BLaER1 treated with 17β-estradiol and CSF1 and Interleukin-3, amounts not matched to agents 10 nM and 100 nM (cell line): ENCODE data around the gene IFT81.

Experiments
- H3K27ac ChIP-seq, 11 experiments: shearing (Covaris generic); formaldehyde crosslinking; 2 replicates each; pipeline ENCODE4 v1.8.1; 2022
- H3K27me3 ChIP-seq, 11 experiments: shearing (Covaris generic); formaldehyde crosslinking; 2 replicates each; pipeline ENCODE4 v1.8.1; 2022
- H3K36me3 ChIP-seq, 11 experiments: shearing (Covaris generic); formaldehyde crosslinking; 2 replicates each; pipeline ENCODE4 v1.8.1; 2022
- H3K4me1 ChIP-seq, 10 experiments: shearing (Covaris generic); formaldehyde crosslinking; 2 replicates each; pipeline ENCODE4 v1.8.1; 2022
- H3K4me2 ChIP-seq, 11 experiments: shearing (Covaris generic); formaldehyde crosslinking; 2 replicates each; pipeline ENCODE4 v1.8.1; 2022
- H3K4me3 ChIP-seq, 10 experiments: shearing (Covaris generic); formaldehyde crosslinking; 2 replicates each; pipeline ENCODE4 v1.8.1; 2022
- H3K9ac ChIP-seq, 11 experiments: shearing (Covaris generic); formaldehyde crosslinking; 2 replicates each; pipeline ENCODE4 v1.8.1; 2022
- H3K9me3 ChIP-seq, 11 experiments: shearing (Covaris generic); formaldehyde crosslinking; replicated peaks in 1 of 11; 2 replicates each; pipeline ENCODE4 v1.8.1; 2022
- H4K20me1 ChIP-seq, 11 experiments: shearing (Covaris generic); formaldehyde crosslinking; 2 replicates each; pipeline ENCODE4 v1.8.1; 2022
- Cebpa-rat ChIP-seq, 11 experiments: shearing (Covaris generic); IDR thresholded peaks; 2 replicates each; pipeline ENCODE4 v1.8.1; 2022

Gene IFT81

GRCh38 chr12:110137786-110138185 lies 13.6 kb downstream of the IFT81 start:
- H3K27me3 ChIP-seq = no peaks in the 10 kb centered on the region
- H3K4me2 ChIP-seq = no peak overlapping the region
- no peak overlapping the region for H3K4me3 ChIP-seq
- H4K20me1 ChIP-seq = no peaks in the 10 kb centered on the region
- no peak for TF ChIP-seq Cebpa-rat (IDR thresholded peaks at IDR 0.05)
- H3K27ac ChIP-seq = no peak overlapping the region
- H3K4me1 ChIP-seq = peaks cover 18 to 23% (median 20%) of the 10 kb centered on the region in 10 experiments
- H3K9me3 ChIP-seq = no peaks in the 10 kb centered on the region
- no peak overlapping the region for H3K9ac ChIP-seq
- peaks cover 4 to 57% (median 35%) of the 10 kb centered on the region in 11 experiments; a peak in 21 of 22 replicates for H3K36me3 ChIP-seq

- H3K9me3 ChIP-seq = no peaks in the 10 kb centered on the region
- no peak overlapping the region for H3K9ac ChIP-seq
- no peaks in the 10 kb centered on the region for H4K20me1 ChIP-seq
- H3K27ac ChIP-seq = no peak overlapping the region
- H3K4me2 ChIP-seq = no peak overlapping the region
- TF ChIP-seq Cebpa-rat (IDR thresholded peaks at IDR 0.05) = no peak; a peak in 1 of 22 replicates
- H3K4me1 ChIP-seq = no peaks in the 10 kb centered on the region
- H3K27me3 ChIP-seq = no peaks in the 10 kb centered on the region
- H3K36me3 ChIP-seq = peaks cover 0 to 67% (median 29%) of the 10 kb centered on the region in 11 experiments; a peak in 19 of 22 replicates
- no peak overlapping the region for H3K4me3 ChIP-seq
These were observed 17.2 kb downstream of the IFT81 start for GRCh38 chr12:110141389-110141788.

- H4K20me1 ChIP-seq = no peaks in the 10 kb centered on the region
- TF ChIP-seq Cebpa-rat (IDR thresholded peaks at IDR 0.05) = no peak
- H3K4me3 ChIP-seq = no peak overlapping the region
- peaks cover 0 to 5% (median 0%) of the 10 kb centered on the region in 11 experiments; a peak in 1 of 22 replicates for H3K9me3 ChIP-seq
- H3K9ac ChIP-seq = no peak overlapping the region
- no peaks in the 10 kb centered on the region for H3K27me3 ChIP-seq
- H3K4me2 ChIP-seq = no peak overlapping the region
- peaks cover 5 to 73% (median 32%) of the 10 kb centered on the region in 11 experiments; a peak in 17 of 22 replicates for H3K36me3 ChIP-seq
- H3K27ac ChIP-seq = no peak overlapping the region
- H3K4me1 ChIP-seq = peaks cover 0 to 9% (median 0%) of the 10 kb centered on the region in 10 experiments; a peak in 7 of 20 replicates
These were observed 22.8 kb downstream of the IFT81 start for GRCh38 chr12:110146986-110147385.

DNA sequence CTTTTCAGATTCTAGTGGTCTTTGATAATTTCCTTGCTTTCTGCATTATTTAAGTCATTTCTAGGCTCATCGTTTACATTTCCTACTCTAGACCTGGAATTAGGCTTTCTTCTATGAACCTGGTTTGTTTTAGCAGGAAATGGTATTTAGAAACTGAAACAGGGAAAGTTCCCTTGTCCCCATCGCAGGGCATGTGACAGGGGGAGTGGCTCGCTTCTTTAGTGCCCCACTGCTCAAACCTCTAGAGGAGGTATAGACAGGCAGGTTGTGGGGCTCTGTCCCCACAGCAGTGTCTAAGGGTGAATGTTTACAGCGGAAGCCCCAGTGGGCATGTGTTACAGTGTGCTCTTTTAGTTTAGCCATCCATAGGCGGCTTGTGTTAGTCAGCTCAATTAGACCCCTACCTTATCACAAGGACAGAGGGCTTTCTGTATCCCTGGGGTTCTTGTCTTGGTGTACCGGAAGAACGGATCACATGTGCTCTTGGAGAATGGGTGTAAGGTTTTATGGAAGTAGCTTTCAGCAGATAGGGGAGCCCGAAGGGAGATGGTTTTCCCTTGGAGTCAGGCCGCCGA lies 25.0 kb downstream of the IFT81 start:
- peak overlapping the region in 3 of 11 experiments; percentile 7 to 51 (median 7); a peak in 4 of 22 replicates for H3K4me2 ChIP-seq
- H3K27me3 ChIP-seq = no peaks in the 10 kb centered on the region
- no peaks in the 10 kb centered on the region for H4K20me1 ChIP-seq
- peaks cover 0 to 9% (median 0%) of the 10 kb centered on the region in 10 experiments; a peak in 7 of 20 replicates for H3K4me1 ChIP-seq
- H3K9ac ChIP-seq = no peak overlapping the region
- H3K9me3 ChIP-seq = peaks cover 0 to 5% (median 0%) of the 10 kb centered on the region in 11 experiments; a peak in 1 of 22 replicates
- no peak for TF ChIP-seq Cebpa-rat (IDR thresholded peaks at IDR 0.05)
- H3K36me3 ChIP-seq = peaks cover 5 to 89% (median 45%) of the 10 kb centered on the region in 11 experiments; a peak in 19 of 22 replicates
- no peak overlapping the region for H3K4me3 ChIP-seq
- H3K27ac ChIP-seq = 0 out of 22 replicates have a peak overlapping the region, but pooled peaks of 1 of the 11 experiments have one; percentile 11

DNA sequence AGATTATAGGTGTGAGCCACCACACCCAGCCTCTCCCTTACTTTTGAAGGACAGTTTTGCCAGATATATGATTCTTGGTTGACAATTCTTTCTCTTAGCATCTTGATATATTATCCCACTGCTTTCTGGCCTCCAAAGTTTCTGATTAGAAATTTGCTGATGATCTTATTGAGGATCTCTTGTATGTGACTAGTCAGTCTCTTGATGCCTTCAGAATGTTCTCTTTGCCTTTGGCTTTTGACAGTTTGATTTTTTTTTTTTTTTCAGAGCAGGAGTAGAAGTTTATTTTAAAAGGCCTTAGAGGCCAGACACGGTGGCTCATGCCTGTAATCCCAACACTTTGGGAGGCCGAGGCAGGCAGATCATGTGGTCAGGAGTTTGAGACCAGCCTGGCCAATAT lies 32.6 kb downstream of the IFT81 start:
- no peaks in the 10 kb centered on the region for H3K27me3 ChIP-seq
- TF ChIP-seq Cebpa-rat (IDR thresholded peaks at IDR 0.05) = no peak
- H3K36me3 ChIP-seq = peaks cover 30 to 87% (median 71%) of the 10 kb centered on the region in 11 experiments
- H3K4me1 ChIP-seq = no peaks in the 10 kb centered on the region
- H3K9ac ChIP-seq = no peak overlapping the region
- H3K4me2 ChIP-seq = no peak overlapping the region
- no peak overlapping the region; a peak in 1 of 20 replicates for H3K4me3 ChIP-seq
- peaks cover 30 to 45% (median 36%) of the 10 kb centered on the region in 11 experiments for H3K9me3 ChIP-seq
- H4K20me1 ChIP-seq = no peaks in the 10 kb centered on the region
- no peak overlapping the region for H3K27ac ChIP-seq

- H3K4me2 ChIP-seq = no peak overlapping the region
- no peaks in the 10 kb centered on the region for H3K27me3 ChIP-seq
- H3K4me3 ChIP-seq = no peak overlapping the region; a peak in 1 of 20 replicates
- H4K20me1 ChIP-seq = no peaks in the 10 kb centered on the region
- H3K27ac ChIP-seq = no peak overlapping the region
- TF ChIP-seq Cebpa-rat (IDR thresholded peaks at IDR 0.05) = no peak
- peaks cover 29 to 87% (median 67%) of the 10 kb centered on the region in 11 experiments for H3K36me3 ChIP-seq
- no peaks in the 10 kb centered on the region for H3K4me1 ChIP-seq
- peaks cover 30 to 45% (median 36%) of the 10 kb centered on the region in 11 experiments for H3K9me3 ChIP-seq
- H3K9ac ChIP-seq = no peak overlapping the region
These were observed 33.4 kb downstream of the IFT81 start for GRCh38 chr12:110157539-110157938.

DNA sequence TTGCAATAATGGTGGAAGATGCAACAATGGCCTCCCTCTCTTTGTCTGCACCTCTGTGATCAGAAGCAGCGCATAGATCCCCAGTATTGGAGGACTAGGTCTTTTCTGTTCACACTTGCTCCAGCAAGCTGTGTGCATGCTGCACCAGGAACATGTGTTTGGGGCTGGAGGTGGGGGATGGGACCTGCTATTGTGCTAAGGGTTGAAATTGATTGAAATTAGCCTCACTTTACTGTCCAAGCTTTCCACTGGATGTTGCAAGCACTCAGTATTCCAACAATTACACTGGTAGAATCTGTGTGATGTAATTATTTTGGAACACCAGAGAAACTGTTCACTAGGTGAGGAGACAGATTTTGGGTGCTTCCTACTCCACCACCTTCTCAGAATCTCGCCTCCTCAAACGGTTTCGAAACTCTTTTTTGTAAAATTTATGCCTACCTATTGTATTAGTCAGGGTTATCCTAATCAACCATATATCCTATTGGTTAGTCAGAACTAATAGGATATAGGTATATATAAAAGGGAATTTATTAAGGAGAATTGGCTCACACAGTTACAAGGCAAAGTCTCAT lies 35.6 kb downstream of the IFT81 start:
- Histone ChIP-seq H4K20me1 (no peaks in the 10 kb centered on the region), H3K36me3 (peaks cover 29 to 84% (median 67%) of the 10 kb centered on the region in 11 experiments), H3K4me1 (0 out of 20 replicates have a peak, but pooled peaks cover 0 to 5% (median 0%) of the 10 kb centered on the region in 10 experiments), H3K9ac (no peak overlapping the region), H3K4me2 (no peak overlapping the region), H3K27me3 (no peaks in the 10 kb centered on the region), H3K4me3 (no peak overlapping the region), H3K27ac (no peak overlapping the region), H3K9me3 (peaks cover 30 to 45% (median 36%) of the 10 kb centered on the region in 11 experiments)
- no peak for TF ChIP-seq Cebpa-rat (IDR thresholded peaks at IDR 0.05)

DNA sequence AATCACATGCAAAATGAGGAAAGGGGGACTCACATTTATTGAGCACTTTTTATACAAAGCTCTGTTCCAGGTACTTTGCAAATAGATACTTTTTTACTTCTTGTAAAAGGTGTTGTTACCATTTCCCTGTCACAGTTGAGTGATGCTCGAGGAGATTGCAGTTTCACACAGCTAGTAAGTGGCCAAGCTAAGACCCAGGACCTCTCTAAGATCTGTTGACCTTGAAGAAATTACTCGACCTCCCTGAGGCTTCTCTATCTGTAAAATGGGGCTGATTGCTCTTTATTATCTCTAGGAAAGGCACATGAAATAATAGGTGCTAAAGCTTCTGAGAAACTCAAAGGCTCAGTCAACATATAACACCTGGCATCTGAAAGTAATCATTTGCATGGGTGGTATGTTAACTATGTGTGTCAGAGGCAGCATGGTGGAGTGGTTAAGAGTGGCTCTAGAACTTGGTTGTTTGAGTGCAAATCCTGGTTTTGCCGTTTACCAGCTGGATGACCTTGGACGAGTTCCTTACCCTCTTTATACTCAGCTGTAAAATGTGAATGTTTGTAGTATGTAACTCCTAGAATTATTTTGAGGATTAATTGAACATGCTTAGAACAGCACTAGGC lies 41.5 kb downstream of the IFT81 start:
- no peak overlapping the region for H3K4me3 ChIP-seq
- H4K20me1 ChIP-seq = no peaks in the 10 kb centered on the region
- no peak overlapping the region for H3K27ac ChIP-seq
- H3K9me3 ChIP-seq = no peaks in the 10 kb centered on the region
- H3K36me3 ChIP-seq = peaks cover 0 to 53% (median 31%) of the 10 kb centered on the region in 11 experiments; a peak in 14 of 22 replicates
- H3K9ac ChIP-seq = no peak overlapping the region
- no peak for TF ChIP-seq Cebpa-rat (IDR thresholded peaks at IDR 0.05)
- no peak overlapping the region for H3K4me2 ChIP-seq
- no peaks in the 10 kb centered on the region for H3K27me3 ChIP-seq
- H3K4me1 ChIP-seq = peaks cover 0 to 8% (median 6%) of the 10 kb centered on the region in 10 experiments; a peak in 12 of 20 replicates
